ENCODE results near the gene GPR101.

Gene GPR101

DNA sequence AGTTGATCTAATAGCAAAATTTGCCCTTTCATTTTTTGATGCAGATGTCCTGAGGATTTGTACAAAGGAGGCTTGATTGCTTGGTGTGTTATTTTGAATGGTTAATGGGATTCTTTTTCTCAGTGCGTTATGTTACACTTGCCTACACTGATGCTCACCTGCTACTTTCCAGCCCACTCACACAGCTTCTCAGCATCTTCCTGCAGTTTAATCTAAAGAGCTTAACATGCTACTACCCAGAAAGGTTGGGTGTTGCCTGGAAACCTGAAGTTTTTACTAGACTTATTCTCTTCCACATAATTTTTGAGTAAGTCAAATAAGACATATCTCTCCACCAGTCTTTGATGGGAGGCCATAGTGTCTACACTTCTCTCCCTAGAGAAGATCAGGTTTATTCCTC lies 9.9 kb upstream of the GPR101 start:
- no peaks in the 10 kb centered on the region for H3K36me3 ChIP-seq
- no peaks in the 10 kb centered on the region for H3K9me3 ChIP-seq
- no peak overlapping the region for H3K27ac ChIP-seq
- no peaks in the 10 kb centered on the region for H3K4me1 ChIP-seq (ENCODE audit: control insufficient read depth in 1 of 2, insufficient read depth in 1 of 2, low read depth in 1 of 2, low read length in 1 of 2)
- TF ChIP-seq, protein P1, sequence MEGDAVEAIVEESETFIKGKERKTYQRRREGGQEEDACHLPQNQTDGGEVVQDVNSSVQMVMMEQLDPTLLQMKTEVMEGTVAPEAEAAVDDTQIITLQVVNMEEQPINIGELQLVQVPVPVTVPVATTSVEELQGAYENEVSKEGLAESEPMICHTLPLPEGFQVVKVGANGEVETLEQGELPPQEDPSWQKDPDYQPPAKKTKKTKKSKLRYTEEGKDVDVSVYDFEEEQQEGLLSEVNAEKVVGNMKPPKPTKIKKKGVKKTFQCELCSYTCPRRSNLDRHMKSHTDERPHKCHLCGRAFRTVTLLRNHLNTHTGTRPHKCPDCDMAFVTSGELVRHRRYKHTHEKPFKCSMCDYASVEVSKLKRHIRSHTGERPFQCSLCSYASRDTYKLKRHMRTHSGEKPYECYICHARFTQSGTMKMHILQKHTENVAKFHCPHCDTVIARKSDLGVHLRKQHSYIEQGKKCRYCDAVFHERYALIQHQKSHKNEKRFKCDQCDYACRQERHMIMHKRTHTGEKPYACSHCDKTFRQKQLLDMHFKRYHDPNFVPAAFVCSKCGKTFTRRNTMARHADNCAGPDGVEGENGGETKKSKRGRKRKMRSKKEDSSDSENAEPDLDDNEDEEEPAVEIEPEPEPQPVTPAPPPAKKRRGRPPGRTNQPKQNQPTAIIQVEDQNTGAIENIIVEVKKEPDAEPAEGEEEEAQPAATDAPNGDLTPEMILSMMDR (IDR thresholded peaks at IDR 0.05), result no peak
- H3K4me3 ChIP-seq (ENCODE audit: low read depth in 1 of 2, low read length in 1 of 2), result no peak overlapping the region
- H3K27me3 ChIP-seq, result peaks cover 9% of the 10 kb centered on the region

- Histone ChIP-seq H3K9me3 (no peaks in the 10 kb centered on the region), H3K4me3 (ENCODE audit: low read depth in 1 of 2, low read length in 1 of 2) (no peak overlapping the region), H3K4me1 (ENCODE audit: control insufficient read depth in 1 of 2, insufficient read depth in 1 of 2, low read depth in 1 of 2, low read length in 1 of 2) (no peaks in the 10 kb centered on the region), H3K36me3 (no peaks in the 10 kb centered on the region), H3K27ac (no peak overlapping the region), H3K27me3 (peaks cover 23% of the 10 kb centered on the region)
- TF ChIP-seq, protein P1 (IDR thresholded peaks at IDR 0.05), result no peak
These were observed 7.5 kb upstream of the GPR101 start for GRCh38 chrX:137041329-137041728.

GRCh38 chrX:137040113-137040794 lies 6.5 kb upstream of the GPR101 start:
- no peaks in the 10 kb centered on the region for H3K9me3 ChIP-seq
- H3K36me3 ChIP-seq, result no peaks in the 10 kb centered on the region
- H3K4me3 ChIP-seq (ENCODE audit: low read depth in 1 of 2, low read length in 1 of 2), result no peak overlapping the region
- peaks cover 33% of the 10 kb centered on the region for H3K27me3 ChIP-seq
- TF ChIP-seq, protein P1 (IDR thresholded peaks at IDR 0.05), result no peak
- H3K4me1 ChIP-seq (ENCODE audit: control insufficient read depth in 1 of 2, insufficient read depth in 1 of 2, low read depth in 1 of 2, low read length in 1 of 2), result no peaks in the 10 kb centered on the region
- H3K27ac ChIP-seq, result no peak overlapping the region

DNA sequence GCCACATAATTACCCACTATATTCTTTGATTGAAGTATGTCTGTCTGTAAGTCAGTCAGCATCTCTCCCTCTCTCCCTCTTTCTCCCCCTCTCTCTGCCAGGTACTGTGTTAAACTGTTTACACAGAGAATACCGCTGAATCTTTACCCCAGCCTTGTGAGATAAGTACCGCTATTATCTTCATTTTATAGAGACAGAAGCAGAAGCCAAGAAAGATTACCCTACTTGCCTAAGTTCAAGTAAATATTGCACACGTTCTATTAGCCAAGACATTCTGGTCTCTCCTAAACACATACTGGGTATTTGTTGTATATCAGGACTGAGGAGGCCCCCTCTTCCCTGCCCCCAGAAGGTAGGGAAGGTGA lies 695 bp upstream of the GPR101 start:
- H3K27me3 ChIP-seq, result peaks cover 91% of the 10 kb centered on the region
- TF ChIP-seq, protein P1 (IDR thresholded peaks at IDR 0.05), result no peak
- H3K36me3 ChIP-seq, result no peaks in the 10 kb centered on the region
- H3K4me1 ChIP-seq (ENCODE audit: control insufficient read depth in 1 of 2, insufficient read depth in 1 of 2, low read depth in 1 of 2, low read length in 1 of 2), result no peaks in the 10 kb centered on the region
- no peaks in the 10 kb centered on the region for H3K9me3 ChIP-seq
- H3K27ac ChIP-seq, result no peak overlapping the region
- H3K4me3 ChIP-seq (ENCODE audit: low read depth in 1 of 2, low read length in 1 of 2), result no peak overlapping the region

DNA sequence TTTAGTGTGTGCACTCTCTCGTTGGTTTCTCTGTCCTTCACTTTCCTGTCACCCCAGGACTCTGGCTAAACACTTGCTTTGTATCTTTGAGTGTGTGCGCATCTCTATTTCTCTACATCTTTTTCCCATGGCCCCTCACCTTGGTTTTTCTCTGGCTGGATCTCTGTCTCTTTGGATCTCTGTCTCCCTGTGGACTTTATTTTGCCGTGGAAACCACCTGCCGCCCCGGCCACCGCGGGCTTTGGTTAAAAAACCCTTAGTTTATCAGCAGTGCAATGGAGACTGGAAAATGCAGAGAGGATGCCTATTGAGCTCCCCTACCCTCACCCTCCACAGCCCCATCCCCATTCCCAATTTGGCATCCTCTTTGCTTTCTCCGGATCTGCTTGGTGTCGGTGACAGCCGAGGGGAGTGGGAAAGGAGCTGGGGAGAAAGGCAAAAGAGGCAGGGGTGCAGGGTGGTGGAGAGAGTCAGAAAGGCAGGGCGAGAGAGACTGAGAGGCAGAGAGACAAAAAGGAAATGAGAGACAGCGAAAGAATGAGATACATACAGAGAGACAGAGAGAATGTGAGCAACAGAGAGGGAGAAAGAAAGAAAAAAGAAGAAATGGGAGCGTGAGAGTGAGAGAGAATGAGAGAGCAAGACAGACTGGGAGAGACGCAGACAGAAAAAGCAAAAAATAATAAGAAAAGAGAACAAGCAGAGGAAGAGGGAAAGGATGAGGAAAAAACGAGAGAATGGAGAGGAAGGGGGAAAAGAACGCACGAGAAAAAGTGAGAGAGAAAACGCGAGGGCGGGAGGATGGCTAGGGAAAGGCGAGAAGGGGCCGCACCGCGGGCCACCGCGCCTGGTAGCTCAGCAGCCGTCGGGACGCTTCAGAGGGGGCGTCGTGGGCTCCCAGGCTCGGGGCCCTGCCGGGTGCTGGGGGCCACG lies 688 bp downstream of the GPR101 start:
- no peak overlapping the region for H3K4me3 ChIP-seq (ENCODE audit: low read depth in 1 of 2, low read length in 1 of 2)
- H3K27me3 ChIP-seq, result peaks cover 100% of the 10 kb centered on the region
- TF ChIP-seq, protein P1 (IDR thresholded peaks at IDR 0.05), result no peak
- H3K27ac ChIP-seq, result no peak overlapping the region
- H3K9me3 ChIP-seq, result no peaks in the 10 kb centered on the region
- H3K4me1 ChIP-seq (ENCODE audit: control insufficient read depth in 1 of 2, insufficient read depth in 1 of 2, low read depth in 1 of 2, low read length in 1 of 2), result no peaks in the 10 kb centered on the region
- no peaks in the 10 kb centered on the region for H3K36me3 ChIP-seq
